ENCODE results near the gene TLE3.

TLE3 gene

DNA sequence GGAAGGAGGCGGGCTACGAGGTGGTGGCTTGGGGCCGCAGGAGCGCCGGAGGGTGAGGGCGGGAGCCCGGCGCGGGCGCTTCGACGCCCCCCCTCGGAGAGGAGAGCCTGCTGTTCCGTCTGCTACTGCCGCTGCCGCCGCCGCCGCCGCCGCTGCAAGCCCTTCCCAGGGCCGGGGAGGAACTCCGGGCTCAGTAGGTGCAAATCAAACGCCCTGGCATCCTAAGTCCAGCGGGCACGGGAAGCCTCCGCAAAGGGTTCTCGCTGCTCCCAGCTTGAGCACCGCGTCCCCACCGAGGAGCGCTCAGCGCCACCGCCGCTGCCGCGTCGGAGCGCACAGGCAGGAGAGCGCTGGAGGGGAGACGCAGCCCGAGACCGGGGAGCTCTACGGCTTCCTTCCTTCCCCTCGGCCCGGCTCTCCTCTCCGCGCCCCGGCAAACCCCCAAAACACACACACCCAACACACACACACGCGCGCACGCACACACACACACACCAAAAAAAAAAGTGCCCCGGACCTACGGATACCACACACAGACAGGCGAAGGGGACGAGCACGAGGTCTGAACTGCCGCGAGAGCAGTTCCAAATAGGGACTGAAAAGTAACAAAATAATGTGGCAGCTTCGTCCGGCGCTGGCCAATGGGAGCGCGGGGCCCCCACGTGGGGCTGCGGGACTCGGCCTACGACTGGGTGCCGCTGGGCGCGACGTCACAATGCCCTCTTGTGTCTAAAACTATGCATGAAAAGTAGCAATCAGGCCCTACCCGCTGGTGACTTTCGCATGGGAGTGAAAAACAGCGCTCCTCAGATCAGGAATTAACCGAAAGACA is at the start of gene TLE3:
Gene TLE3 (minus strand): TSS at position 597 of the 832 bp plus-strand sequence. CDS start 1,119 bp downstream, outside the sequence.
- TF ChIP-seq, protein P1, sequence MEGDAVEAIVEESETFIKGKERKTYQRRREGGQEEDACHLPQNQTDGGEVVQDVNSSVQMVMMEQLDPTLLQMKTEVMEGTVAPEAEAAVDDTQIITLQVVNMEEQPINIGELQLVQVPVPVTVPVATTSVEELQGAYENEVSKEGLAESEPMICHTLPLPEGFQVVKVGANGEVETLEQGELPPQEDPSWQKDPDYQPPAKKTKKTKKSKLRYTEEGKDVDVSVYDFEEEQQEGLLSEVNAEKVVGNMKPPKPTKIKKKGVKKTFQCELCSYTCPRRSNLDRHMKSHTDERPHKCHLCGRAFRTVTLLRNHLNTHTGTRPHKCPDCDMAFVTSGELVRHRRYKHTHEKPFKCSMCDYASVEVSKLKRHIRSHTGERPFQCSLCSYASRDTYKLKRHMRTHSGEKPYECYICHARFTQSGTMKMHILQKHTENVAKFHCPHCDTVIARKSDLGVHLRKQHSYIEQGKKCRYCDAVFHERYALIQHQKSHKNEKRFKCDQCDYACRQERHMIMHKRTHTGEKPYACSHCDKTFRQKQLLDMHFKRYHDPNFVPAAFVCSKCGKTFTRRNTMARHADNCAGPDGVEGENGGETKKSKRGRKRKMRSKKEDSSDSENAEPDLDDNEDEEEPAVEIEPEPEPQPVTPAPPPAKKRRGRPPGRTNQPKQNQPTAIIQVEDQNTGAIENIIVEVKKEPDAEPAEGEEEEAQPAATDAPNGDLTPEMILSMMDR (IDR thresholded peaks at IDR 0.05; ENCODE audit: extremely low read depth, insufficient read depth, missing control alignments), result peak; percentile 64
- in situ Hi-C loops (cut with MboI; ENCODE audit: low pct_unique_long_range_greater_than_20kb, low sequenced_read_pairs, unreplicated experiment), result loop anchor here (25.0 kb wide), 1 partner anchor 360 kb away; no protein-coding TSS in a partner anchor

DNA sequence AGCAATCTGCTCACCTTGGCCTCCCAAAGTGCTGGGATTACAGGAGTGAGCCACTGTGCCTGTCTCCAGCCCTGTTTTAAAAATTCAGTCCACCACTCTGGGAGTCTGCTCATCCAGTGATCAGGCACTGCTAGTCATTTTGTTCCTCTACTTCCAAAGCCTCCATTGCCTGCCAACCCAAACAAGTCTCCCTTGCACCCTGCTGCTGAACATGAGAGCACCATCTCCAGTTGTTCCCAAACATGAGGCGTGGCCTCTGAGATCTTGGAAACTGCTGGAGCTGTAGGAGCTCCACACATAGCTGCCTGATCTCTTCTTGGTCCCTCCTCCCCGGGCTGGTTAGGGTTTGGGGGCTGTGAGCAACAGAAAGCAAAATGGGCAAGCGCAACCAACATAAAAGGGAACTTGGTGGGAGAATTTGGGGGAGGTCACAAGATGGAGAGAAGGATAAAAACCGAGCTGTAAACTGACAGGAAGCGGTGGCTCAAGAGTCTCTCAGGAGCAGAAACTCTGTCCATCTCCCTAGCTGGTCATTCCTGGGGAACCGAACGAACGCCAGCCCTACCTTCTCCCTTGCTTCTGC is 49.6 kb upstream of the TLE3 start:
- DNase-seq (ENCODE audit: low spot score), result no peak
- TF ChIP-seq, protein P1 (IDR thresholded peaks at IDR 0.05; ENCODE audit: extremely low read depth, insufficient read depth, missing control alignments), result no peak
- in situ Hi-C loops (cut with MboI; ENCODE audit: low pct_unique_long_range_greater_than_20kb, low sequenced_read_pairs, unreplicated experiment), result no loop called here

More for the DNA sequence above, at the start of gene TLE3:
- peak; percentile 99 for DNase-seq (ENCODE audit: low spot score)

DNA sequence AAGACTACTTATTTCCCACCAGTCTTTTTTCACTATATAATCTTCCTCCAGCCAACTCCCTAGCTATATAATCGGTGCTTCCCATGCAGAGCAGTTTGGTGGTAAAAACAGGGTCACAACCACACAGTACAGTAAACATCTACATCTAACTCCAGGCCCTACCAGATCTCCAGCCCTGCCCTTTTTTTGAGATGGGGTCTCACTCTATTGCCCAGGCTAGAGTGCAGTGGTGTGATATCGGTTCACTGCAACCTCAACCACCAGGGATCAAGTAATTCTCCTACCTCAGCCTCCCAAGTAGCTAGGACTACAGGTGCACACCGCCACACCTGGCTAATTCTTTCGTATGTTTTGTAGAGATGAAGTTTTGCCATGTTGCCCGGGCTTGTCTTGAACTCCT is 49.1 kb upstream of the TLE3 start:
- TF ChIP-seq, protein P1 (IDR thresholded peaks at IDR 0.05; ENCODE audit: extremely low read depth, insufficient read depth, missing control alignments), result no peak
- no peak for DNase-seq (ENCODE audit: low spot score)
- in situ Hi-C loops (cut with MboI; ENCODE audit: low pct_unique_long_range_greater_than_20kb, low sequenced_read_pairs, unreplicated experiment), result no loop called here

DNA sequence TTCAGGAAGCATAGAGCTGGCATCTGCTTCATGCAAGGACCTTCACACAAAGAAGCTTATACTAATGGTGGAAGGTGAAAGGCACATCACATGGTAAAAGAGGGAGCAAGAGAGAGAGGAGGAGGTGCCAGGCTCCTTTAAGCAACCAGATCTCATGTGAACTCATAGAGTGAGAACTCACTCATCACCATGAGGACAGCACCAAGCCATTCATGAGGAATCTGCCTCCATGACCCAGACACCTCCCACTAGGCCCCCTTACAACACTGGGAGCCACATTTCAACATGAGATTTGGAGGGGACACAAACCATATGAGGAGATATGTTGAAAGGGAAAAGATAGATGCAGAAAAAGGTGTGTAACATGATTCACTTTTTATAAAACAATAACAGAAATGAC is 48.4 kb upstream of the TLE3 start:
- DNase-seq (ENCODE audit: low spot score), result no peak
- in situ Hi-C loops (cut with MboI; ENCODE audit: low pct_unique_long_range_greater_than_20kb, low sequenced_read_pairs, unreplicated experiment), result no loop called here
- TF ChIP-seq, protein P1 (IDR thresholded peaks at IDR 0.05; ENCODE audit: extremely low read depth, insufficient read depth, missing control alignments), result no peak

DNA sequence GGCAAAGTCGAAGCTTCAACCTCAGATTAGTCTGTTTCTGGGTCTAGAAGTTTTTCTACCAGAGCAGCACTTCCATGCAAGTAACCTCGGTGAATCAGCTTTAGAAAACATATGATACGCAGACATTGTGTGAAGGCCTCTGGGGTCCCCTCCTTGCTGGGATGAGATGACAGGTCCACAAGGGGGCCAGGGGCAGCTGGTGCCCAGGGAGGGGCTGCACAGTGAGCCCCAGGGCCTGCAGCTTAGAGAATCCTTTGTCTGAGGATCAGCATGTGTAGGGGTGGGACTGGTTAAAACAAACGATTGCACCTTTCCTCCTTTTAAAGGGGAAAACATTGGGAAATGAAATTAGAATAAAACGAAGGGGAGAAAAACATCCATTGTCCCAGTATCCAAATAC is 47.5 kb upstream of the TLE3 start:
- DNase-seq (ENCODE audit: low spot score), result no peak
- TF ChIP-seq, protein P1 (IDR thresholded peaks at IDR 0.05; ENCODE audit: extremely low read depth, insufficient read depth, missing control alignments), result no peak
- in situ Hi-C loops (cut with MboI; ENCODE audit: low pct_unique_long_range_greater_than_20kb, low sequenced_read_pairs, unreplicated experiment), result no loop called here

DNA sequence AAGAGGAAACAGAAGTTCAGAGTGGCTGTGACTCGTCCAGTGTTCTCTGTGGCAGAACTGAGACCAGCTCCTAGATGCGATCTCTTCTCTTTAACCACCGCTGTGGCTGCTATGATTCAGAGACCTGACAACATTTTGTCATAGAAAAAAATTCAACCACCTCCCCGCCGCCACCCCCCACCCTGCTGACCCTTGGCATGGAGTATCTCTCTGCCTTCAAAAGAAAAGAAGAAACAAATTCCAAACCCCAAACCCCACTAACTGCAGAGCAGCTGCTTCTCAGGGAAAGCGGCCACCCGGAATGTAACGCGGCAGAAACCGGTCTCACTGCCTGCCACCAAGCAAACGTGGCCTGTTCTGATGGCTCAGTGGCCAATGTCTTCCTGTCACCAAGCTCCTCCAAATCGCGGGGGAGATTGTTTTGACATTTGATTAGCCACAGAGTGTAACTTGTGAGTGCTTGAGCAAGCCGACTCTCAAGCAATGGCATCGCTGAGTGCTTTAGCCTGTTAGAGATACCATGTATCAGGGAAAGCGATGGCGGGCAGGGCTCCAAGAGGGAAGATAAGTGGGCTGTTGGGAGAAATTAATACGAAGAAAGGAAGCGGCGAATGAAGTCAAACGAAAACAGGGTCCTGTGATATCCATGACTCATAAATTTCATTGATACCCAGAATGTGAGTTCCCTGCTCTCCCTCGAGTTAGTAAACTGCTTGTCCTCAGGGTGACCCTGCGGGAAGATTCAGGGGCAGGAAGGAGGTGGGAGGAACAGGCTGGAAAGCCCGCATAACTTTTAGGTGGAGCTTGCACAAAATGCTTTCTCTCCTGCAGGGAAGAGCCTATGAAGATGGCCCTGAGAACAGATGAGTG is 44.8 kb upstream of the TLE3 start:
- in situ Hi-C loops (cut with MboI; ENCODE audit: low pct_unique_long_range_greater_than_20kb, low sequenced_read_pairs, unreplicated experiment), result no loop called here
- DNase-seq (ENCODE audit: low spot score), result no peak
- TF ChIP-seq, protein P1 (IDR thresholded peaks at IDR 0.05; ENCODE audit: extremely low read depth, insufficient read depth, missing control alignments), result no peak
